Skeletal muscle satellite cell (primary cell): ENCODE measurements around the gene HIVEP3.

ENCODE experiments used
- H3K27me3 ChIP-seq: 2 replicates; pipeline ENCODE4 v1.7.0; 2013; ENCODE audit warnings: low read length; ENCODE audit not compliant: control insufficient read depth, insufficient read depth
- H3K36me3 ChIP-seq: 2 replicates; pipeline ENCODE4 v1.7.0; 2013; ENCODE audit warnings: mild to moderate bottlenecking, control low read depth, low read length; ENCODE audit not compliant: insufficient read depth
- H3K4me1 ChIP-seq: 2 replicates; pipeline ENCODE4 v1.7.0; 2013; ENCODE audit warnings: low read length; ENCODE audit not compliant: control insufficient read depth, insufficient read depth
- H3K4me2 ChIP-seq: 2 replicates; pipeline ENCODE4 v1.7.0; 2013; ENCODE audit warnings: mild to moderate bottlenecking, low read length
- H3K4me3 ChIP-seq: 2 replicates; pipeline ENCODE4 v1.7.0; 2013; ENCODE audit warnings: low read length
- H3K9ac ChIP-seq: 2 replicates; pipeline ENCODE4 v1.7.0; 2013; ENCODE audit warnings: mild to moderate bottlenecking, low read depth, low read length, moderate library complexity
- H3K9me3 ChIP-seq: replicated peaks from 2 replicates; pipeline ENCODE4 v1.7.0; 2013; ENCODE audit warnings: mild to moderate bottlenecking, control low read depth, low read length

The HIVEP3 gene

DNA sequence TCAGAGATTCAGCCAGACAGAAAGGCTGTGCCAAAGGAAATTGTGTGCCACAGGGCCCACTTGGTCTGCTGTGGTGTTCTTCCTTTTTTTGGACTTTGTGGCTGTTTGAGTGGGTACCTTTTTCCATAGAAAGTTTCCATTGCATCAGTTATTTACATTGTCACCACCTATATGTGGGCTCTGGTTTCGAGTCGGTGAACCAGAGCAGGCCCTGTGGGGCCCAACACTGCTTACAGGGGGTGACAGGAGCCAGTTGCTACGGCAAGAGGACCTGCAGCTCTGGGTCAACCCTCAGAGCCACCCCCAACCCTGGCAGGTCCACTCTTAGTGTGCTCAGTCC is 277.3 kb downstream of the HIVEP3 start:
- H3K9ac ChIP-seq: no peak overlapping the region
- peaks cover 17% of the 10 kb centered on the region for H3K4me1 ChIP-seq

DNA sequence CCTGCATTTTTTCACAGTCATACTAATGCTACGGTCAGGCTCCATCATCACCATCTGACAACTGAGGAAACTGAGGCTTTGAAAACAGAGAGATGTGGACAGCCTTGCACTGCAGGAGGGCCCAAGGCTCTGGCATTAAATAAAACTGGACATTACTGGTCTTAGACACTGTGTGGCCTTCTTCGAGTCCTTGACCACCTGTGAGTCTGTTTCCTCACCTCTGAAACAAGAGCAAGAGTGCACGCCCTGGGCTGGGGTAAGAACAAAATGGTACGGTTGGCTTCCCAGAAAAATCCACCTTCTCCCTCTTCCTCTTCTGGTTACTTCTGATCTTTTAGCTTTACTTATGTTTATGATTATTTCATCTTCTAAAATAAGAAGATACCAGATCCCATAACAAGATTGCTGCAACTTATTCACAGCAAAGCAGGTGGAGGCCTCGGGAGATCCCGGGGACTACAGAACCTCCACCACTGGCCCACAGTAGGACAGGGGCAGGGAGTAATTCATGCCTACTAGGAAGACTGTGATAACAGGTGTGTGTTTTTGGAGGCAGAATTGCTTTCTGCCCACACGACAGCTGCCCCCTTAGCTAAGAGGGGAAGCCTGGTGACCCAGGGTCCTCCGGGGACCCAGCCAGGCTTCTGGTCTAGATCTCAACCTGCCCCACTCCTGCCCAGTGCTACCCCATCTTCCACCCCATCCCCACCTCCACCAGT is 277.8 kb downstream of the HIVEP3 start:
- Histone ChIP-seq H3K4me2 (no peak overlapping the region), H3K4me1 (peaks cover 17% of the 10 kb centered on the region)

More for the DNA sequence above, 277.3 kb downstream of the HIVEP3 start:
- Histone ChIP-seq H3K9me3 (no peaks in the 10 kb centered on the region), H3K4me3 (no peak overlapping the region), H3K4me2 (no peak overlapping the region), H3K36me3 (no peaks in the 10 kb centered on the region), H3K27me3 (no peaks in the 10 kb centered on the region)

GRCh38 chr1:41640141-41640751 is 278.5 kb downstream of the HIVEP3 start:
- Histone ChIP-seq H3K27me3 (no peaks in the 10 kb centered on the region), H3K4me2 (peak overlapping the region; percentile 55), H3K4me3 (no peak overlapping the region), H3K4me1 (peaks cover 17% of the 10 kb centered on the region), H3K9me3 (no peaks in the 10 kb centered on the region), H3K36me3 (no peaks in the 10 kb centered on the region), H3K9ac (no peak overlapping the region)

More for the DNA sequence above, 277.8 kb downstream of the HIVEP3 start:
- Histone ChIP-seq H3K4me3 (no peak overlapping the region), H3K36me3 (no peaks in the 10 kb centered on the region), H3K9me3 (no peaks in the 10 kb centered on the region), H3K27me3 (no peaks in the 10 kb centered on the region), H3K9ac (no peak overlapping the region)

DNA sequence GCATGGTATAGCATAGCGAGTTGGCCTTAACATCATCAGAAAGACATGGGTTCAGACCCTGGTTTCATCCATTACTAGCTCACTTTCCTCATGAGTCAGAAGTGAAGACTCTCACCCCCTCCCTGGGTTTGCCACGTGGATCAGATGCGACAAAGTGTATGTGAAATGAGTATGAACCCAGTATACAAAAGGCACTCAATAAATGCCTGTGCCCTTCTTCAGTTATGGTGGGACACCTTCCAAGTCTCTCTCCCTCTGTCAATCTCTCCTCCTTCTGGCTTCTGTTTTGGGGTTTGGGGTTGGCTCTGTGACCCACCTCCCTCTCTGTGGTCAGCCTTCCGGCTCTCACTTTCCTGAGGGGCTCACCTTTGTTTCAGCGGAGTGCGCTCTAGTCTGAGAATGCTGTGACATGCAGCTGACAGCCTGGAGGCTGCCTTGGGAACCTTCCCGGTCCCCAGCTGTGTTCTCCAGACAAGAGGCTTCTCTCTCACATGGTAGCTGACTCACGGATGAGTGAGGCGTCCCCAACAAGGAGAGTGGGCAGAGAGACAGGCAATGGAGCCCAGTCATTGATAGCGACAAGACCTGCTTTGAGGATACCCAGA is 279.3 kb downstream of the HIVEP3 start:
- H3K9ac ChIP-seq: peak overlapping the region; percentile 9
- no peaks in the 10 kb centered on the region for H3K9me3 ChIP-seq
- no peaks in the 10 kb centered on the region for H3K36me3 ChIP-seq
- peak overlapping the region; percentile 55 for H3K4me2 ChIP-seq
- peaks cover 17% of the 10 kb centered on the region for H3K4me1 ChIP-seq
- no peaks in the 10 kb centered on the region for H3K27me3 ChIP-seq
- peak overlapping the region; percentile 27 for H3K4me3 ChIP-seq

- Histone ChIP-seq H3K9ac (no peak overlapping the region), H3K4me2 (no peak overlapping the region), H3K27me3 (no peaks in the 10 kb centered on the region), H3K36me3 (no peaks in the 10 kb centered on the region), H3K9me3 (no peaks in the 10 kb centered on the region), H3K4me3 (no peak overlapping the region), H3K4me1 (peaks cover 25% of the 10 kb centered on the region)
Measured at GRCh38 chr1:41638086-41639024, 280.4 kb downstream of the HIVEP3 start.

DNA sequence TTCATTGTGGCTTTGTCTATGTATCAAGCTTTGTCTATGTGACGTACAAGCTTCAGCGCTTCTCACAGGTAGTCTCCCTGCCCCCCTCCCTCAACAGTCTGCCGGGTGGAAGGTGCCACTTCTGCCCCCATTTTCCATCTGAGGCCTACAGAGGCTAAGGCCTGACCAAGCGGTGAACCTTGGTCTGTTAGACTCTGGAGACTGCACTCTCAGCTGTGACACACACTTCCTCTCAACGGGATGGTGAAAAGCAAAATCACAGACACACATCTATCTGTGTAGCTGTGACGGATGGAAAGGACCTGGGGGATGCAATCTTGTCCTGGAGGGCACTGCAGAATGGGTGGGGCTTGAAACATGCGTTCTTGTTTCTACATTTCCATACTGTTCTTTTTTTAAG is 281.4 kb downstream of the HIVEP3 start:
- Histone ChIP-seq H3K4me1 (peaks cover 26% of the 10 kb centered on the region), H3K9ac (no peak overlapping the region), H3K9me3 (no peaks in the 10 kb centered on the region)

DNA sequence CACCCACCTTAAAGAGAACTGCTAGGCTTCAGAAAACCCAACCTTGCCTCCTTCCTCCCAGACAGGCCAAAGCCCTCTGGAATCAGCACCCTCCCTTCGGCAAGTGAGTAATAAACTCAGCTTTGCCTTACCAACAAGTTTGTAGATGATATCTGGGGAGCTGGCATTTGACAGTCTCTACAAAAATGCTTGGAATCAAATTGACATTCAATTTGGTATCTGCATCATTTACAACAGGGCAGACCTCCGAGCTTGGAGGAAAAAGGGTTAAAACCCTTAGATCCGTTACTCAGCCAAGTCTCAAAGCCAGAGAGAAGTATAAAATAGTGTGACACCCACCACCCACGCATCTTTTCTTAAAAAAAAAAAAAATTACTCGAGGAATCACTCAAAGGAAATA is 285.0 kb downstream of the HIVEP3 start:
- Histone ChIP-seq H3K9ac (no peak overlapping the region), H3K4me2 (no peak overlapping the region), H3K4me3 (no peak overlapping the region), H3K4me1 (peaks cover 36% of the 10 kb centered on the region), H3K27me3 (no peaks in the 10 kb centered on the region), H3K9me3 (no peaks in the 10 kb centered on the region), H3K36me3 (no peaks in the 10 kb centered on the region)

More for the DNA sequence above, 281.4 kb downstream of the HIVEP3 start:
- H3K36me3 ChIP-seq: no peaks in the 10 kb centered on the region
- H3K4me2 ChIP-seq: no peak overlapping the region
- no peak overlapping the region for H3K4me3 ChIP-seq
- H3K27me3 ChIP-seq: no peaks in the 10 kb centered on the region

GRCh38 chr1:41632781-41633575 is 285.7 kb downstream of the HIVEP3 start:
- no peaks in the 10 kb centered on the region for H3K27me3 ChIP-seq
- no peaks in the 10 kb centered on the region for H3K36me3 ChIP-seq
- no peak overlapping the region for H3K4me2 ChIP-seq
- H3K9ac ChIP-seq: no peak overlapping the region
- H3K9me3 ChIP-seq: no peaks in the 10 kb centered on the region
- peaks cover 36% of the 10 kb centered on the region for H3K4me1 ChIP-seq
- H3K4me3 ChIP-seq: no peak overlapping the region

DNA sequence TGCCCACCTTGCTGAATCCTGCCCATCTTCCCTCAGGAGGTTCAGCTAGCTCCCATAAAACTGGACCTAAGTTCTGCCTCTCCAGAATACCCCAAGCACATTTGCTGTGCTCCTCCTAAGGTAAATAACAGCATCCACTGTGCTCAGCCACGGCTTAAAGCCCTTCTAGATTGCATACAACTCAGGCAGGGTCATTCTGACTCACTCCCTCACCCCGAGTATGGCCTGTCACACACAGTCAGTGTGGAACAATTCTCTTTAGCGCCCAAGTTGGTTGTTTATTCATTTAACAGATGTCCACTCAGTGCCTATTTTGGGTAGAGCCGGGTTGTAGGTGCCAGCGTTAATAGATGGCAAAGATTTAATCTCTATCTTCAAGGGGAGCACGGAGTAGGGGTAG is 286.8 kb downstream of the HIVEP3 start:
- no peaks in the 10 kb centered on the region for H3K27me3 ChIP-seq
- H3K4me3 ChIP-seq: no peak overlapping the region
- H3K36me3 ChIP-seq: no peaks in the 10 kb centered on the region
- peaks cover 40% of the 10 kb centered on the region for H3K4me1 ChIP-seq
- H3K9ac ChIP-seq: no peak overlapping the region
- peak overlapping the region; percentile 17 for H3K4me2 ChIP-seq
- H3K9me3 ChIP-seq: no peaks in the 10 kb centered on the region

- Histone ChIP-seq H3K4me2 (no peak overlapping the region), H3K9me3 (no peaks in the 10 kb centered on the region), H3K9ac (no peak overlapping the region), H3K27me3 (no peaks in the 10 kb centered on the region), H3K4me3 (no peak overlapping the region), H3K36me3 (no peaks in the 10 kb centered on the region), H3K4me1 (peaks cover 49% of the 10 kb centered on the region)
Measured at GRCh38 chr1:41631154-41631553, 287.6 kb downstream of the HIVEP3 start.
